HG02943 (cell line): ENCODE data around the gene KIF9.
"Not testable (repeated sequence)": the region's sequence is repeated elsewhere in the genome, so short reads cannot be mapped to it uniquely, and the experiment has no call there.

Experiments
- ATAC-seq: cut with Tn5 transposase; IDR thresholded peaks from one replicate; pipeline ENCODE4 v1.9.1; 2021; ENCODE audit warnings: mild to moderate bottlenecking, low read depth, moderate library complexity; ENCODE audit not compliant: unreplicated experiment

The KIF9 gene

GRCh38 chr3:47197287-47197686 lies 85.3 kb downstream of the KIF9 start:
- ATAC-seq, result no peak

DNA sequence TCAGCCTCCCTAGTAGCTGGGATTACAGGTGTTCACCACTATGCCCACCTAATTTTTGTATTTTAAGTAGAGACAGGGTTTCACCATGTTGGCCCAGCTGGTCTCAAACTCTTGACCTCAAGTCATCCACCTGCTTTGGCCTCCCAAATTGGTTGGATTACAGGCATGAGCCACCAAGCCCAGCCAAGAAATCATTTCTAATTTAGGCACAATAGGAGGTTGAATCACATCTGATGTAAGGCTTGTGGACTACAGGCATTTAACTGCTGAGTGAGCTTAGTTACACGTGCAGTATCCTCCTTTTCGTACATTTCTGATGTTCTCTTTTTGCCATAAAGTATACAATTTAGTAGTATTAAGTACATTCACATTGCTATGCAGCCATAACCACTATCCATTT lies 87.6 kb downstream of the KIF9 start:
- ATAC-seq, result no peak

GRCh38 chr3:47193871-47194859 lies 88.4 kb downstream of the KIF9 start:
- no peak for ATAC-seq

- no peak for ATAC-seq
These were observed 96.3 kb downstream of the KIF9 start for GRCh38 chr3:47186285-47186684.

- not testable (repeated sequence) for ATAC-seq
These were observed 100.9 kb downstream of the KIF9 start for GRCh38 chr3:47181685-47182084.

- ATAC-seq, result not testable (repeated sequence)
These were observed 102.6 kb downstream of the KIF9 start for GRCh38 chr3:47180011-47180410.
